ENCODE data around the gene MCC. TPM values are rescaled to one million over a fixed set of nuclear protein-coding genes. Genes with fewer than 3 reads are reported as not detected.

MCC gene
- total RNA-seq, 1 donor from 2014 or later, result 20.6 TPM

GRCh38 chr5:113243349-113243664, 244.9 kb downstream of the MCC start:
- H3K36me3 ChIP-seq, result no peaks in the 10 kb centered on the region
- TF ChIP-seq CTCF (IDR thresholded peaks at IDR 0.05), result no peak
- peaks cover 10% of the 10 kb centered on the region for H3K4me1 ChIP-seq
- ATAC-seq (no peak), DNase-seq (no peak)
- H3K9me3 ChIP-seq, result no peaks in the 10 kb centered on the region
- intact Hi-C loops (cut with DNase I), result no loop called here
- no peak overlapping the region for H3K27ac ChIP-seq
- H3K4me3 ChIP-seq, result no peak overlapping the region
- no peaks in the 10 kb centered on the region for H3K27me3 ChIP-seq (ENCODE audit: low read depth)

DNA sequence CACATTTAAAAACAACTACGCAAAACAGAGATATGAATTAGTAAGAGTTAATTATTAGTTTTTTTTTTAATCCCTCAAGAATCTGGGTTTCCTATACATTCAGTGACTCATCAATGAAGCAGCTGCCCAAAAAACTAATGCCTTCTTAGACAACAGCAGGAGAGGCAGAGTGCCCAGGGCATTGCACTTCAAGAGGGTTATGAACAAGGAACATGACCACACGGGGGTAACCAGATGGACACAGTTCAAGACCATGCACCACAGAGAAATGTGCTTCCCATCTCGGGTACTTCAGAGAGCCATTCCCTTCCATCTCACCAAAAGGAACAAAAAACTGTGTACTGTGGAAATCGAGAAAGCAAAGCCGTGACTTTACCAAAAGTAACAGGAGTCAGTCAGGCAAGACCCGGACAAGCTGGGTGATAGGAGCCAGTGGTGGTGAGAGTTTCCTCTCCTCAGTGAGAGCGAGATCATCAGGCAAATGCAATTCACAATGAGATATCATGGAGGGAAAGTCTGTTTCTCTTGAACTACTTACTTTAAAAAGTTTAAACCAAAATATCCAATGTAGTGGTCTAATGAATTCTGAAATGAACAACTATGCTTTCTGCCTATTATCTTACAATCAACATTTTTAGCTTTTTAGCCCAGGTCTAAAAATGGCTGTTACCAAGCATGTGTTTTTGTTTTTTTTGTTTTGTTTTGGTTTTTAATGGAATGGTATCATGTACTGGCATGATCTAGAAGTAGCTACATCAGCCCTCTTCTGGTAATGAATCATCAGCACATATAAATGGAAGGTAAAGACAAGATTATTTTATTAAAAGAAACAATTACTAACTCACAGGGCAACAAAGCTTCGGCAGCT, 245.5 kb downstream of the MCC start:
- ATAC-seq (no peak), DNase-seq (no peak)
- Histone ChIP-seq H3K4me3 (no peak overlapping the region), H3K27me3 (ENCODE audit: low read depth) (no peaks in the 10 kb centered on the region), H3K36me3 (no peaks in the 10 kb centered on the region), H3K4me1 (peaks cover 10% of the 10 kb centered on the region), H3K27ac (no peak overlapping the region), H3K9me3 (no peaks in the 10 kb centered on the region)
- intact Hi-C loops (cut with DNase I), result no loop called here
- TF ChIP-seq CTCF (IDR thresholded peaks at IDR 0.05), result no peak

DNA sequence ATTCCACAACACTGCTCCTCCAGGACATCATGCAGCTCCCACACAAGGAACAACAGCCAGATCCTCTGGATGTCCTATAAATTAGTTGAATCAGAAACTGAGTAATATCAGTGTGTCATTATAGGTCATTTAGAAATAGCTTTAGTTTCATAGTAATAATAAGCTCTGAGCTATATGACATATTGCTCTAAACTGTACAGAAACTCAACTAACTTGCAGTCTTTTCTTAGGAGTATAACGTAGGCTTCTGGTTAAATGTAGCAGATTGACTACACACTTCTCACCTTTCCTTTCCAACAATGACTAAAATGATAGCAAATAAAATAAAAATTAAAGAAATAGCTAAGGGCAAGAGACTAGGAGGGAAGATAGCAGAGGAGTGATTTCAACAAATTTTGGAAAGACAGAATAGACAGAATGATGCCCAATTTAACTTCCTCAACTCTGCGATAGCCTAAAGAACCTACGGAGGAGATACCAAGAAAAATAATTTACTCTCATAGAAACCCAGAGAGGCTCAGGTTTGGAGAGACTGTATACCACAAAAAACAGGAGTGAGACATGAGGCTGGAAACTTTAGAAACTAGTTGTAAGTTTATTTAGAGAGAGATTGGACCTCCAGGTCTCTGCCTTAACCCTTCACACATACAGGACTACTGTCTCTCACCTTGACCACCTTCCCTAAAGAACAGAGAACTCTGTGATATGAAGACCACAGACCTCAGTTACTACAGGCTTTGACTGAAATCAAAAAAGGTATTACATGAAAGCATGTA, 247.1 kb downstream of the MCC start:
- intact Hi-C loops (cut with DNase I), result no loop called here
- no peaks in the 10 kb centered on the region for H3K27me3 ChIP-seq (ENCODE audit: low read depth)
- no peaks in the 10 kb centered on the region for H3K9me3 ChIP-seq
- ATAC-seq, result no peak
- H3K36me3 ChIP-seq, result no peaks in the 10 kb centered on the region
- H3K27ac ChIP-seq, result no peak overlapping the region
- no peaks in the 10 kb centered on the region for H3K4me1 ChIP-seq
- no peak for DNase-seq
- H3K4me3 ChIP-seq, result no peak overlapping the region
- TF ChIP-seq CTCF (IDR thresholded peaks at IDR 0.05), result no peak

- intact Hi-C loops (cut with DNase I), result no loop called here
- Histone ChIP-seq H3K9me3 (no peaks in the 10 kb centered on the region), H3K36me3 (no peaks in the 10 kb centered on the region), H3K4me1 (no peaks in the 10 kb centered on the region), H3K27me3 (ENCODE audit: low read depth) (no peaks in the 10 kb centered on the region), H3K27ac (no peak overlapping the region), H3K4me3 (no peak overlapping the region)
- TF ChIP-seq CTCF (IDR thresholded peaks at IDR 0.05), result no peak
- ATAC-seq (no peak), DNase-seq (no peak)
These were observed 248.2 kb downstream of the MCC start for GRCh38 chr5:113240032-113240431.

DNA sequence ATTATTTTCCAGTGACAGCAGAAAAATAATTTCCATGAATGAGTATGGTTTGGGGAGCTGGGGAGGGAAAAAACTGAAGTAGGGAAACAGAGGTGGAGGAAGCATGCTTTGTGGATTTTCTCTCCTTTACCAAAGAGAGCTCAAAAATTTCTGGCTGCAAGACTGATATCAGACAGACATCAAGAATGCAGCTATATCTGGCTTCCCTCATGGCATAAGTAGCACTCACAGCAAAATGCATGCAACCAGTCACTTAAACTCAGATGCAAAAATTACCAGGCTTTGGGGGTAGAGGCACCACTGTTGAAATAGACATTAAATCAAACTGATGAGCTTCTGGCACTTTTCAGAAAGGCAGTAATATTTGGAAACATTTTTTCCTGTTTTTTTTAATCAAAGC, 250.4 kb downstream of the MCC start:
- Histone ChIP-seq H3K4me3 (no peak overlapping the region), H3K9me3 (no peaks in the 10 kb centered on the region), H3K4me1 (peaks cover 4% of the 10 kb centered on the region), H3K36me3 (no peaks in the 10 kb centered on the region), H3K27me3 (ENCODE audit: low read depth) (no peaks in the 10 kb centered on the region), H3K27ac (no peak overlapping the region)
- ATAC-seq, result no peak
- DNase-seq, result no peak
- intact Hi-C loops (cut with DNase I), result no loop called here
- TF ChIP-seq CTCF (IDR thresholded peaks at IDR 0.05), result no peak
